ENCODE data around the gene GALR1. TPM values are rescaled to one million over a fixed set of nuclear protein-coding genes. Genes with fewer than 3 reads are reported as not detected.

Gene GALR1
- total and polyA plus RNA-seq, 2 donors (not counting 3 experiments of a cell fraction or from before 2014, with no cell fraction given) = not detected

GRCh38 chr18:77201506-77201905 is 48.1 kb upstream of the GALR1 start:
- POLR2A ChIA-PET = no interaction called here
- DNase-seq (ENCODE audit: low read depth, low spot score) (no peak), FAIRE-seq (no peak)
- dilution Hi-C loops (cut with MboI; ENCODE audit: extremely low pct_ligation_motif_present, low sequenced_read_pairs) = no loop called here
- H3K9me3 ChIP-seq (replicated peaks; ENCODE audit: control insufficient read depth, insufficient read depth, low read length) = no peaks in the 10 kb centered on the region
- H3K4me2 ChIP-seq (ENCODE audit: insufficient read depth, low read length) = no peak overlapping the region
- H3K4me3 ChIP-seq (replicated peaks in 1 of 3; ENCODE audit: insufficient read depth in 1 of 3, low read depth in 1 of 3, low read length in 3 of 3) = no peak overlapping the region
- H2AFZ ChIP-seq (ENCODE audit: low read depth, low read length) = no peak overlapping the region
- no peaks in the 10 kb centered on the region for H3K9me1 ChIP-seq (replicated peaks; ENCODE audit: control insufficient read depth, extremely low read depth, insufficient read depth, low read length)
- H3K27ac ChIP-seq (ENCODE audit: insufficient read depth, low read depth, low read length) = no peak overlapping the region
- CTCF ChIA-PET = interaction anchor here (1.3 to 1.9 kb wide), 2 partner anchors 10 kb away, joined by 4 read pairs; no protein-coding TSS in a partner anchor
- intact Hi-C loops (cut with micrococcal nuclease) = no loop called here
- H3K79me2 ChIP-seq (ENCODE audit: control insufficient read depth, insufficient read depth, low read length) = no peaks in the 10 kb centered on the region
- H3K4me1 ChIP-seq (ENCODE audit: control insufficient read depth, extremely low read depth, insufficient read depth, low read length) = no peaks in the 10 kb centered on the region
- H3K9ac ChIP-seq (replicated peaks; ENCODE audit: extremely low read depth, insufficient read depth, low read length) = no peak overlapping the region
- H3K36me3 ChIP-seq (ENCODE audit: control insufficient read depth in 2 of 2, extremely low read depth in 1 of 2, insufficient read depth in 2 of 2, low read length in 2 of 2) = no peaks in the 10 kb centered on the region
- H3K27me3 ChIP-seq (ENCODE audit: control insufficient read depth in 2 of 2, insufficient read depth in 2 of 2, low read length in 2 of 2) = peaks cover 0 to 2% of the 10 kb centered on the region in 2 experiments
- no peaks in the 10 kb centered on the region for H4K20me1 ChIP-seq (replicated peaks; ENCODE audit: control insufficient read depth, extremely low read depth, insufficient read depth, low read length)
- TF ChIP-seq CTCF (IDR thresholded peaks at IDR 0.05; ENCODE audit: extremely low read depth in 1 of 2, insufficient read depth in 1 of 2, low read depth in 1 of 2, low read length in 2 of 2) (no peak), GATA2 (IDR thresholded peaks at IDR 0.05; ENCODE audit: insufficient read depth, insufficient read length, low read depth, low read length) (no peak), JUN (IDR thresholded peaks at IDR 0.05; ENCODE audit: borderline replicate concordance, insufficient read depth, insufficient read length, low read depth) (no peak), MYC (IDR thresholded peaks at IDR 0.05; ENCODE audit: low read depth, low read length) (no peak), POLR2A (IDR thresholded peaks at IDR 0.05; ENCODE audit: low read depth, low read length) (no peak), POLR2AphosphoS5 (IDR thresholded peaks at IDR 0.05; ENCODE audit: insufficient read depth, low read depth, low read length) (no peak), FOS (IDR thresholded peaks at IDR 0.05; ENCODE audit: borderline replicate concordance, insufficient read depth, low read length) (no peak), EZH2 (IDR thresholded peaks at IDR 0.05; ENCODE audit: borderline replicate concordance, low read depth, low read length, severe bottlenecking) (no peak)
- TF ChIP-seq, protein P1, sequence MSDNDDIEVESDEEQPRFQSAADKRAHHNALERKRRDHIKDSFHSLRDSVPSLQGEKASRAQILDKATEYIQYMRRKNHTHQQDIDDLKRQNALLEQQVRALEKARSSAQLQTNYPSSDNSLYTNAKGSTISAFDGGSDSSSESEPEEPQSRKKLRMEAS (IDR thresholded peaks at IDR 0.05; ENCODE audit: insufficient read depth, insufficient read length) = no peak
- BruUV-seq (replicated peaks) = no TSS peak

All from endothelial cell of umbilical vein (primary cell).